ENCODE results near the gene DUSP15. TPM values are rescaled to one million over a fixed set of nuclear protein-coding genes. Genes with fewer than 3 reads are reported as not detected.

Gene DUSP15
- total RNA-seq, 1 experiment from 2014 or later = 9.1 TPM

GRCh38 chr20:31833931-31834521, 36.3 kb downstream of the DUSP15 start:
- Histone ChIP-seq H3K9me3 (no peaks in the 10 kb centered on the region), H3K27me3 (replicated peaks; ENCODE audit: control insufficient read depth, insufficient read depth, low read length) (no peaks in the 10 kb centered on the region), H3K4me3 (ENCODE audit: low read depth, low read length) (no peak overlapping the region), H3K4me1 (peaks cover 13% of the 10 kb centered on the region), H3K36me3 (ENCODE audit: control insufficient read depth, insufficient read depth, low read length) (no peaks in the 10 kb centered on the region)
- BruUV-seq (replicated peaks) = no TSS peak
- CTCF ChIA-PET = interaction anchor here (0.5 to 1.1 kb wide), 6 partner anchors 11 to 447 kb away, joined by 3 to 5 read pairs (median 4); no protein-coding TSS in a partner anchor
- Mint-ChIP-seq H3K4me1 (ENCODE audit: low read depth, unreplicated experiment) (peaks cover 5% of the 10 kb centered on the region), H3K27ac (ENCODE audit: unreplicated experiment) (no peak overlapping the region), H3K36me3 (ENCODE audit: insufficient read depth, unreplicated experiment) (no peaks in the 10 kb centered on the region), H3K4me3 (ENCODE audit: unreplicated experiment) (no peak overlapping the region), H3K27me3 (ENCODE audit: insufficient read depth, unreplicated experiment) (no peaks in the 10 kb centered on the region), H3K9me3 (ENCODE audit: unreplicated experiment) (no peaks in the 10 kb centered on the region)
- POLR2A ChIA-PET = interaction anchor here (0.6 kb wide), 1 partner anchor 207 kb away, joined by 7 read pairs; no protein-coding TSS in a partner anchor
- DNase-seq = peak in 1 of 2 experiments; percentile 50
- intact Hi-C loops (cut with micrococcal nuclease; ENCODE audit: unreplicated experiment) = no loop called here
- TF ChIP-seq CTCF (IDR thresholded peaks at IDR 0.05; ENCODE audit: insufficient read depth in 1 of 2, low read depth in 1 of 2, low read length in 1 of 2, severe bottlenecking in 1 of 2, unreplicated experiment in 1 of 2) = no peak

DNA sequence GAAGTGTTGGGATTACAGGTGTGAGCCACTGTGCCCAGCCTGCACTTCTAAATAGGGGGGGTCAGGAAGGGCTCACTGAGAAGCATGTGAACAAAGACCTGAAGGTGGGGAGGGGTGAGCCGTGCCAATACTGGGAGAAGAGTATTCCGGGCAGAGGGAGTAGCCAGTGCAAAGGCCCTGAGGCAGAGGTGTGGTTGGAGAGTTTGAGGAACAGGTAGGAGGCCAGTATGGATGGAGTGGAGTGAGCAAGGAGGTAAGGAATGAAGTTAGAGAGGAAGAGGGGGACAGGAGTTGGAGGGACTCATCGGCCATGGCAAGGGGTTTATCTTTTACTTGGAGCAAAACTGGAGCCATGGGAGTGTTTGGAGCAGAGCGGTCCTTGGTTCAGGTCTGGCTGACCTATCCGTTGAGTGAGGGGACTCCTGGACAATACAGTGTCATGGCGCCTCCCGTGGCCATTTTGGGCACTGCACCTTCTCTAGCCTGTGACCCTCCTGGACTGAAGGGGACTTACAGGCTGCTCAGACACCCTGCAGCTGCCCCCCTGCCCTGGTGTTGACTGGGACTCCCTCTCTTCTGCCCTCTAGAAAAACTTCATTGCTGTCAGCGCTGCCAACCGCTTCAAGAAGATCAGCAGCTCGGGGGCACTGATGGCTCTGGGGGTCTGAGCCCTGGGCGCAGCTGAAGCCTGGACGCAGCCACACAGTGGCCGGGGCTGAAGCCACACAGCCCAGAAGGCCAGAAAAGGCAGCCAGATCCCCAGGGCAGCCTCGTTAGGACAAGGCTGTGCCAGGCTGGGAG, 37.0 kb downstream of the DUSP15 start:
- H3K9me3 ChIP-seq = no peaks in the 10 kb centered on the region
- DNase-seq = peak; percentile 88 to 91
- CTCF ChIA-PET = interaction anchor here (0.9 to 1.1 kb wide), 4 partner anchors 10 to 184 kb away, joined by 3 to 5 read pairs (median 4); no protein-coding TSS in a partner anchor
- H3K4me1 ChIP-seq = peaks cover 13% of the 10 kb centered on the region
- Mint-ChIP-seq H3K27me3 (ENCODE audit: insufficient read depth, unreplicated experiment) (no peaks in the 10 kb centered on the region), H3K36me3 (ENCODE audit: insufficient read depth, unreplicated experiment) (no peaks in the 10 kb centered on the region), H3K9me3 (ENCODE audit: unreplicated experiment) (no peaks in the 10 kb centered on the region), H3K4me3 (ENCODE audit: unreplicated experiment) (no peak overlapping the region), H3K4me1 (ENCODE audit: low read depth, unreplicated experiment) (peaks cover 5% of the 10 kb centered on the region), H3K27ac (ENCODE audit: unreplicated experiment) (no peak overlapping the region)
- H3K36me3 ChIP-seq (ENCODE audit: control insufficient read depth, insufficient read depth, low read length) = no peaks in the 10 kb centered on the region
- peak; percentile 98 to 99 for TF ChIP-seq CTCF (IDR thresholded peaks at IDR 0.05; ENCODE audit: insufficient read depth in 1 of 2, low read depth in 1 of 2, low read length in 1 of 2, severe bottlenecking in 1 of 2, unreplicated experiment in 1 of 2)
- intact Hi-C loops (cut with micrococcal nuclease; ENCODE audit: unreplicated experiment) = no loop called here
- H3K27me3 ChIP-seq (replicated peaks; ENCODE audit: control insufficient read depth, insufficient read depth, low read length) = no peaks in the 10 kb centered on the region
- POLR2A ChIA-PET = no interaction called here
- BruUV-seq (replicated peaks) = no TSS peak
- no peak overlapping the region for H3K4me3 ChIP-seq (ENCODE audit: low read depth, low read length)

DNA sequence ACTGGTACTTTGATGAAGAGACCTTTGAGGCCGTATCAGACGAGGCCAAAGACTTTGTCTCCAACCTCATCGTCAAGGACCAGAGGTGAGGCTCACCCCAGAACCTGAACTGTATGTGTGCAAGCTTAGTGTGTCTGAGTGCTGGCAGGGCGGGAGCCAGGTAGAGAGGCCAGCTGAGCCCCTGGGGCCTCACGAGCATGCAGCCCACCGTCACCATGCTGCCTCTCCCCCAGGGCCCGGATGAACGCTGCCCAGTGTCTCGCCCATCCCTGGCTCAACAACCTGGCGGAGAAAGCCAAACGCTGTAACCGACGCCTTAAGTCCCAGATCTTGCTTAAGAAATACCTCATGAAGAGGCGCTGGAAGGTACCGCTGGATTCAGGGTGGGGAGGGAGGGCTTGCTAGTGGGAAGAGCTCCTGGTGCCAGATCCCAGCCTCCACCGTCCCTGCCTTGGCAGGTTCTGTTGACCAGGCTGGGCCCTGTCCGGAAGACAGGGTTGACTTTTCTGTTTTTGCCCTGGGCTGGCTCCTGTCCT, 38.5 kb downstream of the DUSP15 start:
- peaks cover 5% of the 10 kb centered on the region for H3K4me1 Mint-ChIP-seq (ENCODE audit: low read depth, unreplicated experiment)
- ChIA-PET POLR2A (no interaction called here), CTCF (interaction anchor here (0.6 to 3.7 kb wide), 4 partner anchors 15 to 120 kb away, joined by 3 to 11 read pairs (median 4); partner anchors contain the start of gene PDRG1)
- peaks cover 13% of the 10 kb centered on the region for H3K4me1 ChIP-seq
- no TSS peak for BruUV-seq (replicated peaks)
- no peak for TF ChIP-seq CTCF (IDR thresholded peaks at IDR 0.05; ENCODE audit: insufficient read depth in 1 of 2, low read depth in 1 of 2, low read length in 1 of 2, severe bottlenecking in 1 of 2, unreplicated experiment in 1 of 2)
- no peaks in the 10 kb centered on the region for H3K36me3 ChIP-seq (ENCODE audit: control insufficient read depth, insufficient read depth, low read length)
- peak in 1 of 2 experiments; percentile 48 for DNase-seq
- intact Hi-C loops (cut with micrococcal nuclease; ENCODE audit: unreplicated experiment) = no loop called here
- no peak overlapping the region for H3K27ac Mint-ChIP-seq (ENCODE audit: unreplicated experiment)
- H3K4me3 ChIP-seq (ENCODE audit: low read depth, low read length) = no peak overlapping the region
- no peak overlapping the region for H3K4me3 Mint-ChIP-seq (ENCODE audit: unreplicated experiment)
- H3K36me3 Mint-ChIP-seq (ENCODE audit: insufficient read depth, unreplicated experiment) = no peaks in the 10 kb centered on the region
- H3K9me3 ChIP-seq = no peaks in the 10 kb centered on the region
- no peaks in the 10 kb centered on the region for H3K27me3 ChIP-seq (replicated peaks; ENCODE audit: control insufficient read depth, insufficient read depth, low read length)
- H3K27me3 Mint-ChIP-seq (ENCODE audit: insufficient read depth, unreplicated experiment) = no peaks in the 10 kb centered on the region
- no peaks in the 10 kb centered on the region for H3K9me3 Mint-ChIP-seq (ENCODE audit: unreplicated experiment)

Data from Caco-2 (cell line).